Activated T-cell treated with anti-CD3 and anti-CD28 coated beads for 24 hours (primary cell): Measurements from ENCODE around the gene HCFC1R1.
"Not testable (repeated sequence)": the region's sequence is repeated elsewhere in the genome, so short reads cannot be mapped to it uniquely, and the experiment has no call there.

ENCODE experiments used
- DNase-seq: peaks from one replicate; pipeline ENCODE4 v3.0.0-alpha.2; 2020; ENCODE audit warnings: low read depth

The HCFC1R1 gene

GRCh38 chr16:3057181-3058138 lies 33.7 kb upstream of the HCFC1R1 start:
- no peak for DNase-seq

GRCh38 chr16:3056336-3057180 lies 32.8 kb upstream of the HCFC1R1 start:
- no peak for DNase-seq

- DNase-seq = not testable (repeated sequence)
These were observed 32.0 kb upstream of the HCFC1R1 start for GRCh38 chr16:3055734-3056115.

GRCh38 chr16:3054965-3055733 lies 31.4 kb upstream of the HCFC1R1 start:
- no peak for DNase-seq

- DNase-seq = not testable (repeated sequence)
These were observed 29.6 kb upstream of the HCFC1R1 start for GRCh38 chr16:3053330-3053710.

GRCh38 chr16:3052571-3053329 lies 29.0 kb upstream of the HCFC1R1 start:
- not testable (repeated sequence) for DNase-seq

- no peak for DNase-seq
These were observed 27.8 kb upstream of the HCFC1R1 start for GRCh38 chr16:3051494-3051893.

GRCh38 chr16:3051009-3051408 lies 27.3 kb upstream of the HCFC1R1 start:
- no peak for DNase-seq

GRCh38 chr16:3050487-3050886 lies 26.7 kb upstream of the HCFC1R1 start:
- DNase-seq = no peak

GRCh38 chr16:3049921-3050481 lies 26.3 kb upstream of the HCFC1R1 start:
- DNase-seq = no peak

GRCh38 chr16:3047387-3047720 lies 23.6 kb upstream of the HCFC1R1 start:
- DNase-seq = no peak

- no peak for DNase-seq
These were observed 23.1 kb upstream of the HCFC1R1 start for GRCh38 chr16:3046641-3047386.

- no peak for DNase-seq
These were observed 22.3 kb upstream of the HCFC1R1 start, which contains the start of gene MMP25 for GRCh38 chr16:3045758-3046640. Gene MMP25 (plus strand): TSS chr16:3046561. CDS start chr16:3046918, 357 bp downstream.

GRCh38 chr16:3044708-3045107 lies 21.0 kb upstream of the HCFC1R1 start:
- DNase-seq = no peak

- no peak for DNase-seq
These were observed 18.6 kb upstream of the HCFC1R1 start for GRCh38 chr16:3042376-3042775.

GRCh38 chr16:3038896-3039295 lies 15.2 kb upstream of the HCFC1R1 start:
- DNase-seq = no peak

- no peak for DNase-seq
These were observed 14.5 kb upstream of the HCFC1R1 start for GRCh38 chr16:3038256-3038655.

GRCh38 chr16:3036726-3037315 lies 13.1 kb upstream of the HCFC1R1 start, which contains the start of gene BICDL2:
Gene BICDL2 (minus strand): TSS chr16:3036944. CDS start chr16:3035496, 1,448 bp downstream.
- DNase-seq = no peak
